GM18526 (cell line): Measurements from ENCODE around the gene SURF6.

Experiments
- POLR2A ChIP-seq: IDR thresholded peaks from 3 replicates; pipeline ENCODE4 v1.6.1; 2011; ENCODE audit not compliant: insufficient read length; ENCODE audit errors: extremely low read depth

The SURF6 gene

DNA sequence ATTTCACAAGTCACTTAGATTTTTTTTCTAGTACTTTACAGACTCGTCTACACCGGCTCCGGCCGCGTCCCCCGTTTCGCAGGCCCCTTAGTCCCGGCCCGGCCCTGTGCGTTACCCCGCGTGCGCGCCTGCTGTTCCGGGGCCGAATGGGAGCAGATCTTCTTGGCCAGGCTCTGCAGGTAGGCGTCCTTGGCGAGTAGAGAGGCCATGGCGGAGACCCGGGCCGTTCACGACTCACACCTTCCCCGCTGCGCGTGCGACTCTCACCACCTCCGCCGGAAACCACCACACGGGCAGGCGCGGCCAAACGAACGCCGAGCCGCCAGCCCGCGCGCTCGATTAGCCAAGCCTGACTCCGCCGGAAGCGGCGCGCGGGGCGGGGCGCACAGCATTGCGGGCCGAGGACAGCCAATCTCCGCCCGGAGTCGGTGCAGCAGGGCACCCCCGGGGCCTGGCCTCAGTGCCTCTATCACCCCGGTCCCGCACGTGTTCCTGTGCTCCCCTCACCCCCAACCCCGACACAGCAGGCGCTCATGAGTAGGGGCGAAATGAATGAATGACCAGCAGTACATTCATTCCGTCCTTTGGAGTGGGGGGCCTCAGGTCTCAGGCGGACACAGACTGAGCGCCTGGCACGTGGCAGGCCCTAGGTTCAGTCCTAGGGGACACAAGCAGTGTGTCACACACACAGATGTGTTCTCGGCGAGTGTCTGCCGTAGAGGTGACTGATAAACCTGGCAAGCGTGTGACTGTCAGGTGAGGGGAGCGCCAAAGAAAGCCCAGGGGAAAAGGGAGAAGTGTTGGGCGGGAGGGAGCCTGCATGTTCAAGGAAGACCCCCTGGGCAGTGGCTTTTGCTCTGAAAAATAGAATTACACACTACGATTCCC lies at the start of gene SURF6:
Gene SURF6 (minus strand): TSS at position 265 of the 888 bp plus-strand sequence. CDS start 56 bp downstream, at position 209.
- TF ChIP-seq POLR2A = peak; percentile 78

DNA sequence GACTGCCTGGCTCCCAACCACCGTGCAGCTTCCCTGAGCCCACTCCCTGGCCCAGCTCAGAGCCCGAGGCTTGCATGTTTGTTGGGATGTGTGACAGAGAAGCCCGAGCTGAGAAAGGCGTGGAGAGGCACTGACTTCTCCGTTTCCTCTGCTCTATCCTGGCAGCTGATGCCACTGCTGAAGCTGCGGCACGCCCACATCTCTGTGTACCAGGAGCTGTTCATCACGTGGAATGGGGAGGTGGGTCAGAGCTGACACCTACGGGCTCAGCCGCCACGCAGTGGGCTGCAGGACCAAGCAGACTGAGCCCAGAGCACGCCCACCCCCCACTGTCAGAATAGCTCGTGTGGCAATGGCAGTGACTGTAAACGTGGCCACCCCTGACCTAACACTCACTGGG lies 49.5 kb upstream of the SURF6 start:
- no peak for TF ChIP-seq POLR2A

DNA sequence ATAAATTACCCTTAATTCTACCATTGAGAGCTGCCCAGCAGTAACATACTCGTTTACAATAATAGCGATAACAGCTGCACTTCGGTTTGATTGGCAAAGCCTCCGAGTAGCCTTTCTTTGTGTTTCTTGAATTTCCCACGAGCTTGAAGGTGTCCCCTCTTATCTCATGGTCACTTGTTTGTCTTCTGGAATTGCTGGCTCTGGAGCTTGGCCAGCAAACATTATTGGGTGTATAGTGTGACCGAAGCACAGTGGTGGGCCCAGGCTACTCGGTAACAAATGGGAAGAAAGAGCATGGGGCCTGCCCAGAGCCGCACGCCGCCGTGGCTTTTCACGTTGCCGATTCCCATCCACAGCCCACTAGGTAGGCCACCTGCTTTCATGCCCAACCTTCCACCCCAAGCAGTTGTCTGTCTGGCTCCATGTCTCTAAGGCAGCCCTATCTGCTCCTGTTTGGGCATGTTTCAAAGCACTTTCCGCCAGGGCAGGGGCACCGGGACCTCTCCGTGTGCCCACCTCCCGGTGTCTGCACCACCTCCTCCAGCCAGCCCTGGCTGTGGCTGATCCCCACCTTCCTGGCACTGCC lies 48.8 kb upstream of the SURF6 start:
- no peak for TF ChIP-seq POLR2A

DNA sequence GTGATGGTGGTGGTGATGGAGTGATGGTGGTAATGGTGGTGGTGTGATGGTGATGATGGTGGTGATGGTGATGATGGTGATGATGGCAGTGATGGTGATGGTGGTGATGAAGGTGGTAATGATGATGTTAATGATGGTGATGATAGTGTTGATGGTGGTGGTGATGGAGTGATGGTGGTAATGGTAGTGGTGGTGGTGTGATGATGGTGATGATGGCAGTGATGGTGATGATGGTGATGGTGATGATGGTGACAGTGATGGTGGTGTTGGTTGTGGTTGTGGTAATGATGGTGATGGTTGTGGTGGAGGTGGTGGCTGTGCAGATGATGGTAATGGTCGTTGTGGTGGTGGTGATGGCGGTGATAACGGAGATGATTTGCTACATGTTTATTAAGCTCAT lies 47.5 kb upstream of the SURF6 start:
- TF ChIP-seq POLR2A = no peak

DNA sequence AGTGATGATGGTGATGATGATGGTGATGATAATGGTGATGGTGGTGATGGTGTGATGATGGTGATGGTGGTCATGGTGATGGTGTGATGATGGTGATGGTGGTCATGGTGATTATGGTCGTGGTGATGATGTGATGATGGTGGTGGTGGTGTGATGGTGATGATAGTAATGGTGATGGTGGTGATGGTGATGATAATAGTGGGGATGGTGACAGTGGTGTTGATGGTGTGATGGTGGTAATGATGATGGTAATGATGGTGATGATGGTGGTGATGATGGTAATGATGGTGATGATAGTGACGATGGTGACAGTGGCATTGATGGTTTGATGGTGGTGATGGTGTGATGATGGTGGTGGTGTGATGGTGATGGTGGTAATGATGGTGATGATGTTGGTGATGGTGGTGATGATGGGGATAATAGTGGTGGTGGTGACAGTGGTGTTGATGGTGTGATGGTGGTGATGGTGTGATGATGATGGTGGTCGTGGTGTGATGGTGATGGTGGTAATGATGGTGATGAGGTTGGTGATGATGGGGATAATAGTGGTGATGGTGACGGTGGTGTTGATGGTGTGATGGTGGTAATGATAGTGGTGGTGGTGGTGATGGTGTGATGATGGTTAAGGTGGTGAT lies 46.6 kb upstream of the SURF6 start:
- no peak for TF ChIP-seq POLR2A

DNA sequence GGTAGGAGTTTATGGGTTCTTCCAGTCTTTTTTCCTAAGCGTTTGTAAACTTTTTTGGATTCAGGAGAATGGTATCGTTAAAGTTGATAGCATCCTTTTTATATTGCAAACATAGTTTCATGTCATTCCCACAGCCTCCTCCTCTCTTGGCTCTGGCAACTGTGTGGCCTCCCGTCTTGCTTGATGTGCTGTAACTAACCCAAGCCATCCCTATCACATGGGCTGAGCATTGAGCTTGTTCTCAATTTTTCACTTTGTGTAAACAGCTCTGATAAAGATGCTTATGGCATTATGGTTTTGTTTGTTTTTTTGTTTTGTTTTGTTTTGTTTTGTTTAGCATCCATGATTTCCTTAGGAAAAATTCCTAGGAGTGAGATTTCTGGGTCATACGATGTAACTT lies 44.7 kb upstream of the SURF6 start:
- TF ChIP-seq POLR2A = no peak

DNA sequence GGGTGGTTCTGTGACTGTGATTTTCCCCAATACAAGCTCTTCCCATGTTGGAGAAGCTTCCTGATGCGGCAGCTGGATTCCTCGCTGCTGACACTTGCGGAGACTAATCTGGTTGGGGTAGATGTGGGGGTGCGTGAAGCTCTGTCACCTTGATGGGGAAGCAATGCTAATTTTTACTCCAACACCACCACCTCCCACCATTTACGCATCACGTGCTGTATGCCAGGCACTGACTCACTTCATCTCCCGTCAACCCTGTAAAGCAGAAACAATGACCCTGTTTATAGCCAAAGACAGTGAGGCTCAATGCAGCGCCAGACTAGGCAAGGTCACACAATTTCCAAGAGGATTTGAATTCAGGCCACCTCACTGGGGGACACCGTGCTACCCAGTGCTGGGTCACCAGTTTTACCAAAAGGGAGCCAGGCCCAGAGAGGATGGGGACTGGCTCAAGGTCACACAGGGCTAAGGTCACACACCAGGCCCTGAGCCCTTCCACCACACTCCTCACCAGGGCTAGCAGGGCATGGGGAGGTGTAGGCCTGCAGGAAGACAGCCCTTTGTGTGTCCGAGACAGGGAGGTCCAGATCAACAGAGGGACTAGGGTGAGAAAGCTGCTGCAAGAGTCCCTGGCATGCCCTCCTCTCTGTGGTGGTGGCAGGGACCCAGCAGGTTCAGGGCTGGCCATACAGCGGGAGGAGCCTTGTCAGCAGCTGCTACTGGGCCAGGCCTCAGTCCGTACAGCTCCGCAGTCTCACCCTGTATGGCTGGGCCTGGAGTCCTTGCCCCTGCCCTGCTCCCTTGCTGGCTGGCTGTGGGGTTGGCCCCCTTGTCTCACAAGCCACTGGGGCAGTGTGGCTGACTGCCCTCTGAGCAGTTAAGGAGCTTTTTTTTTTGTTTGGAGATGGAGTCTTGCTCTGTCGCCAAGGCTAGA lies 43.4 kb upstream of the SURF6 start:
- no peak for TF ChIP-seq POLR2A

DNA sequence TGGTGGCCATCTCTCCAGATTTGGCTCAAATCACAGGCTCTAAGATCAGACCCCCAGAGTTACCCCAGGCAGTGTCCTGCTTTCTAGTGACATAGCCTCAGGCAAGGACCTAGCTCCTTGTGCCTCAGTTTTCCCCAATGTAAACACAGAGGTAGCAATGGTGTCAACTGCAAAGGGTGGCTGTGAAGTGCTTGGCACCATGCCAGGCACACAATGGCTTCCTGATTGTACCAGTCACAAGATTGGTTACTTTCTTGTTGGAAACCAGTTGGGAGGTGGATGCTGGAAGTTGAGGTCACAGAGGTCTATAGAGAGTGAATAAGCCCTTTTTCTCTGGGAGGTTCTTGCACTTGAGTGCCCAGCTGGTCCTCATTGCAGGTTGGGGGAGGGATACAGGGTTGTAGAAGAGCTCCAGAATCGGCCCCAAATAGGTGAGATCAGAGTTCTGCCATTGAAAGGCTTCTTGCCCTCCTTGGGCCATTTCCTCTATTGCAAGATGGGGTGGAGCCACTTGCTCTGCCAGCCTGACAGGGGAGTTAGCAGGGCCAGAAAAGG lies 42.5 kb upstream of the SURF6 start:
- TF ChIP-seq POLR2A = no peak

GRCh38 chr9:133377721-133378216 lies 41.8 kb upstream of the SURF6 start:
- TF ChIP-seq POLR2A = no peak

- peak; percentile 91 for TF ChIP-seq POLR2A
These were observed 40.0 kb upstream of the SURF6 start, which contains the start of the genes STKLD1 and SURF4 for GRCh38 chr9:133375724-133376654. Gene STKLD1, plus strand, starts transcription at chr9:133376366. Its CDS starts 108 bp downstream, at chr9:133376474. Gene SURF4, minus strand, starts transcription at chr9:133376060. Its CDS starts 91 bp downstream, at chr9:133375969.

GRCh38 chr9:133375116-133375723 lies 39.2 kb upstream of the SURF6 start:
- no peak for TF ChIP-seq POLR2A

DNA sequence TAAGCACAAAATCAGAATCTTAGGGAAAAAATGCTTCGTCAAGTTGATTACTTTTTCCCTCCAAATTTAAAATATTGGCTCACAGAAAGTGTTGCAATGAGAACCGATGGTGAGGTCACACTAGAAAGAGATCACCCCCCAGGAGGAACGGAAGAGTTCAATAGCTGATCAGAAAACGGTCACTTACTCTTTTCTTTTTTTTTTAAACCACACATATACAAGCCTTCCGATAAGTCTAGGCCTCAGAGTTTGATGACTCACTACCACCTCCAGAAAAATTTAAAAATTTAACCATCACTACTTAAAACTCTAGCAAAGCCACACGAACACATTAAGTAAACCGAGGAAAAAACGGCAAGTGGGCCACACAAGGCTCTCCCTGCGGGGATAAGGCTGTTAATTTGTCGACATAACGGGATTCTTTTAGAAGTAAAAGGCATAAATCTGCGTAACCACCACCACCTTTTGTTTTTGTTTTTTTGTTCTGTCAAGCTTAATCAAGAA lies 38.7 kb upstream of the SURF6 start:
- TF ChIP-seq POLR2A = no peak

DNA sequence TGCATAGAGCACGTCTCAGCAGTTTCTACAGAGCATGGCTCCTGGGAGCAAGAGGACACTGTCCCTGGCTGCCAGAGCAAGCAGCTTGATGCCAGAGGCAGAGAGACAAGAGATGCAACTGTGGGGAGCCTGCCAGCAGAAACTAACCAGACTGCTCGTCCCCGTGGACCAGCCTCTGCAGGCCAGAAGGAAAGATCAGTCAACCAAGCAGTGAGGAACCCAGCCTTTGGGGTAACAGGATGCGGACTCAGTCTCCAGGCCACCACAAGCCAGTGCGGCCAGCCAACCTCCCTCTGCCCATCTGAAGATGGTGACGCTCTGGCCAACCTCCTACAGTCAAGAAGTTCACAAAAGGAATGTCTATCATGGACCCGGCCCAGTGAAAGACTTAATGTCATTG lies 36.2 kb upstream of the SURF6 start:
- no peak for TF ChIP-seq POLR2A
